Sigmoid colon (tissue), 7 donors: ENCODE data around the gene MAP3K7CL. TPM values are rescaled to one million over a fixed set of nuclear protein-coding genes. Genes with fewer than 3 reads are reported as not detected.

Source experiments
- DNase-seq: peaks from one replicate; pipeline ENCODE4 v3.0.0-alpha.2; 2019
- H3K27ac ChIP-seq, 4 donors: fragments of 200-600 bp; sonication (generic); one replicate each; pipeline ENCODE4 v1.5.1; 2016 to 2019; ENCODE audit warnings: mild to moderate bottlenecking in 1 of 4
- H3K27me3 ChIP-seq, 3 donors: fragments of 200-600 bp; sonication (generic); one replicate each; pipeline ENCODE4 v1.5.1; 2019; ENCODE audit warnings: mild to moderate bottlenecking in 1 of 3
- H3K36me3 ChIP-seq, 4 donors: fragments of 200-600 bp; sonication (generic); one replicate each; pipeline ENCODE4 v1.5.1; 2016 to 2019
- H3K4me1 ChIP-seq, 4 donors: fragments of 200-600 bp; sonication (generic); one replicate each; pipeline ENCODE4 v1.5.1; 2017 to 2019
- H3K4me3 ChIP-seq, 4 donors: fragments of 200-600 bp; sonication (generic); one replicate each; pipeline ENCODE4 v1.5.1; 2017 to 2019; ENCODE audit warnings: mild to moderate bottlenecking in 2 of 4, moderate library complexity in 1 of 4
- H3K9me3 ChIP-seq, 4 donors: fragments of 200-600 bp in 3 of 4; sonication (generic) in 3 of 4; one replicate each; pipeline versions ENCODE4 v1.5.1 to v1.6.1; 2013 to 2019
- CTCF ChIP-seq, 4 experiments: fragments of 450-650 bp in 3 of 4; fragments of 200-600 bp in 1 of 4; IDR thresholded peaks; one replicate each; pipeline ENCODE4 v1.5.1; 2016 to 2019; ENCODE audit warnings: antibody characterized with exemption in 4 of 4, mild to moderate bottlenecking in 3 of 4, moderate library complexity in 2 of 4
- EP300 ChIP-seq, 4 donors: sonication (generic); formaldehyde crosslinking; IDR thresholded peaks; one replicate each; pipeline ENCODE4 v1.6.1; 2017; ENCODE audit warnings: antibody characterized with exemption in 4 of 4
- POLR2A ChIP-seq, 2 donors: fragments of 450-650 bp; IDR thresholded peaks; one replicate each; pipeline ENCODE4 v1.6.1; 2016; ENCODE audit warnings: antibody characterized with exemption in 2 of 2, mild to moderate bottlenecking in 2 of 2, moderate library complexity in 2 of 2
- POLR2AphosphoS5 ChIP-seq, 4 donors: sonication (generic); formaldehyde crosslinking; IDR thresholded peaks; one replicate each; pipeline ENCODE4 v1.6.1; 2017; ENCODE audit warnings: antibody characterized with exemption in 4 of 4
- WGBS, 2 donors: extraction: QIAGEN DNeasy Blood & Tissue Kit; methylation state at CpG; one replicate each; pipeline ENCODE4 v1.1.7; 2013; 5-methylcytosine and 5-hydroxymethylcytosine counted together
- intact Hi-C: fragments of 100-400 bp; cut with DNase I; formaldehyde crosslinking; loops from one replicate; pipeline ENCODE4 v1.15.1; 2023
- polyA plus RNA-seq, 3 donors: library from polyadenylated mRNA; stranded (reverse); fragments of 200-250 nt; gene quantifications; one replicate each; pipeline ENCODE4 v1.2.3, GENCODE V29; 2013
- total RNA-seq, 4 donors: library from RNA; depleted of rRNA; stranded (reverse); fragments of >200 nt; gene quantifications; one replicate each; pipeline ENCODE4 v1.1.0, GENCODE V29; 2016
- donor health status: healthy with polysubstance abuse.
- donor health status: Bipolar disorder and iron deficiency.
- donor health status: healthy.

MAP3K7CL gene
- total and polyA plus RNA-seq, 7 donors, result 2.3 to 12.2 (median 4.6) TPM

GRCh38 chr21:29154270-29154669 is 23.8 kb downstream of the MAP3K7CL start:
- H3K9me3 ChIP-seq, result no peaks in the 10 kb centered on the region
- H3K36me3 ChIP-seq, result no peaks in the 10 kb centered on the region
- intact Hi-C loops, result no loop called here
- H3K4me3 ChIP-seq, result no peak overlapping the region
- 92% methylated on average over 3 of the region's 3 CpGs for WGBS, 2 donors
- no peak overlapping the region for H3K27ac ChIP-seq
- no peak for DNase-seq
- H3K4me1 ChIP-seq, result peaks cover 0 to 6% (median 0%) of the 10 kb centered on the region in 4 donors
- no peaks in the 10 kb centered on the region for H3K27me3 ChIP-seq
- TF ChIP-seq POLR2AphosphoS5 (IDR thresholded peaks at IDR 0.05), result no peak
- no peak for TF ChIP-seq POLR2A (IDR thresholded peaks at IDR 0.05)
- no peak for TF ChIP-seq CTCF (IDR thresholded peaks at IDR 0.05)
- no peak for TF ChIP-seq EP300 (IDR thresholded peaks at IDR 0.05)

- H3K27ac ChIP-seq, result peak overlapping the region; percentile 40 to 69 (median 45)
- no peaks in the 10 kb centered on the region for H3K27me3 ChIP-seq
- peak; percentile 73 for DNase-seq
- intact Hi-C loops, result no loop called here
- H3K36me3 ChIP-seq, result no peaks in the 10 kb centered on the region
- H3K9me3 ChIP-seq, result no peaks in the 10 kb centered on the region
- peaks cover 0 to 6% (median 0%) of the 10 kb centered on the region in 4 donors for H3K4me1 ChIP-seq
- peak overlapping the region in 3 of 4 donors; percentile 38 to 39 (median 38) for H3K4me3 ChIP-seq
- TF ChIP-seq POLR2AphosphoS5 (IDR thresholded peaks at IDR 0.05) (no peak), EP300 (IDR thresholded peaks at IDR 0.05) (no peak), CTCF (IDR thresholded peaks at IDR 0.05) (no peak), POLR2A (IDR thresholded peaks at IDR 0.05) (no peak)
- WGBS, 2 donors, result 64 to 68% methylated on average over 25 of the region's 25 CpGs
These were observed 24.9 kb downstream of the MAP3K7CL start for GRCh38 chr21:29155118-29155932.

- Histone ChIP-seq H3K36me3 (no peaks in the 10 kb centered on the region), H3K27me3 (no peaks in the 10 kb centered on the region), H3K4me3 (peak overlapping the region in 3 of 4 donors; percentile 38 to 39 (median 38)), H3K9me3 (no peaks in the 10 kb centered on the region), H3K27ac (peak overlapping the region in 3 of 4 donors; percentile 40 to 69 (median 50)), H3K4me1 (peaks cover 0 to 6% (median 0%) of the 10 kb centered on the region in 4 donors)
- TF ChIP-seq POLR2AphosphoS5 (IDR thresholded peaks at IDR 0.05) (no peak), EP300 (IDR thresholded peaks at IDR 0.05) (no peak), POLR2A (IDR thresholded peaks at IDR 0.05) (no peak), CTCF (IDR thresholded peaks at IDR 0.05) (no peak)
- intact Hi-C loops, result no loop called here
- 91 to 95% methylated on average over 2 of the region's 2 CpGs for WGBS, 2 donors
- no peak for DNase-seq
These were observed 25.5 kb downstream of the MAP3K7CL start for GRCh38 chr21:29155933-29156260.

- intact Hi-C loops, result no loop called here
- 85 to 97% methylated on average over 2 of the region's 2 CpGs for WGBS, 2 donors
These were observed 26.6 kb downstream of the MAP3K7CL start for GRCh38 chr21:29157080-29157479.

More at GRCh38 chr21:29157080-29157479, 26.6 kb downstream of the MAP3K7CL start:
- H3K27me3 ChIP-seq, result no peaks in the 10 kb centered on the region
- TF ChIP-seq POLR2AphosphoS5 (IDR thresholded peaks at IDR 0.05) (no peak), CTCF (IDR thresholded peaks at IDR 0.05) (no peak), POLR2A (IDR thresholded peaks at IDR 0.05) (no peak), EP300 (IDR thresholded peaks at IDR 0.05) (no peak)
- peaks cover 0 to 6% (median 0%) of the 10 kb centered on the region in 4 donors for H3K4me1 ChIP-seq
- no peak overlapping the region for H3K27ac ChIP-seq
- H3K9me3 ChIP-seq, result no peaks in the 10 kb centered on the region
- no peak overlapping the region for H3K4me3 ChIP-seq
- H3K36me3 ChIP-seq, result no peaks in the 10 kb centered on the region
- no peak for DNase-seq
